Hematopoietic multipotent progenitor cell treated with erythropoietin and hydrocortisone succinate and interleukin-3 and kit ligand, for 8 days (in vitro differentiated cells): ENCODE measurements around the gene PLB1.

ENCODE experiments used
- DNase-seq: peaks from one replicate; pipeline ENCODE4 v3.0.0-alpha.2; 2015

The PLB1 gene

GRCh38 chr2:28592481-28592880 lies 96.6 kb downstream of the PLB1 start:
- no peak for DNase-seq

DNA sequence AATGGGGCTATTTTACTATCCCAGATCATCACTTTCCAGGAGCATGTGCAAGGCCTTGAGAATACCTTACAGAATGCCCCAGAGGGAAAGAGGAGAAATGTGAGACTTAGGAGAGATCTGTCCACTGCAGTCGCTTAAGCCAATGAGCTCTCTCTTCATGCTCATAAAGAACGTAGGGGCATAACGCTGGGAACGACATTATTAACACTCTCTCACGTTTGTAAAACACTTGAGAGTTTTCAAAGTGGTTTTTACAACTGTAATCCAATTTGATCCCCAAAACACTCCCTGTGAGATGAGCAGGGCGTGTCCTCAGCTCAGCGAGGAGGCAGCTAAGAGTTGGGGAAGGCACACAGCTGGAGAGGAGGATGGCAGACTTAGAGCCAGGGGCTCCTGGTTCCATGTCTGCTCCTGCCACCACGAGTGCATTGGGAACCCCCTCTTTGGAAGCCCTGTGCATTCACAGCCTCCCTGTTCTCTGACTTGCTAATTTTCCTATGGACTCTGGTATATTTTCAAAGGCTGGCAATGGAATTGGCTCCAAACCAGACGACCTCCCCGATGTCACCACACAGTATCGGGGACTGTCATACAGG lies 97.4 kb downstream of the PLB1 start:
- DNase-seq: no peak

- DNase-seq: no peak
Observed at GRCh38 chr2:28594000-28594331, 98.1 kb downstream of the PLB1 start.

GRCh38 chr2:28594332-28595108 lies 98.7 kb downstream of the PLB1 start:
- DNase-seq: peak; percentile 78

DNA sequence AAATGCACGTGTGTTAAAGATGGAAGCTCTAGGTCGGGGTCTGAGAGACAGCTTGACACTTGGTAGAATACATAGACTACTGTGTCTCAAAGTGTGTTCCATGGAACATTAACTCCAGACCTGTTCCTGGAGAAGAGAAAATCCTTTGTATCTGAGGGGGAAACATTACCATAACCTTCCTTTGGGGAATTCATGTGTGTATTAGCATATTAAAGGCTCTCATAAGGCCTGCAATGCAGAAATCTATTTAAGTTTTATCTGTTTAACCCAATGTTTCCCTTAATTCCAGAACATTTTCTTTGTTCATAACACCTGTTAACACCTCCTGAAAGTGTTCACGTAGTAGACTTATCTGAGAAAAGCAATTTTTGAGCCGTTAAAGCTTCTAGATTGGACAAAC lies 99.5 kb downstream of the PLB1 start:
- DNase-seq: no peak

GRCh38 chr2:28598484-28598883 lies 102.6 kb downstream of the PLB1 start:
- DNase-seq: no peak

- no peak for DNase-seq
Observed at GRCh38 chr2:28600181-28600580, 104.3 kb downstream of the PLB1 start.

- no peak for DNase-seq
Observed at GRCh38 chr2:28601616-28602015, 105.8 kb downstream of the PLB1 start.

DNA sequence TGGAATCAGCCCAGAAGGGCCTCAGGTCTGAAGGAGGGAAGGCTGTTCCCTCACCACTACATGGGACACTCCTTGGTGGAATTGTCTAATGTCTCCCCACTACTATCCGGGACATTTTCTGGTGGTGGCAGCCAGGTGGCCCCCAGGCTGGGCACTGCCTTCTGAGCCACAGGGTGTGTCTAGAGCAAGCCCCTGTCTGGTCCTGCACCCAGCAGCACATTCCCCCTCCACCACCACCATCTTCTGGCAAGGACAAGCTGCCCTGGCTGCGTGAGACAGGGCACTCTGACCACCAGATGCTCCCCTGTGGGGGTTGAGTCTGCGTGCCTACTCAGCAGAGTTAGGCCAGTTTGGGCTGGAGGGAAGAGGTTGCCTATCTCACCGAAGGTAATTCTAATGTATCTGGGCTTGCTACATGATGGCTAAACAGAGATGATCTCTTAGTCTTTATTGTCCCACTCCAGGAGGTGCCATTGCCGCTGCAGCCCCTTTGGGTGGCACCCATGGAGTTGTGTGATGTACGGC lies 106.3 kb downstream of the PLB1 start:
- no peak for DNase-seq

- DNase-seq: no peak
Observed at GRCh38 chr2:28602751-28603639, 107.1 kb downstream of the PLB1 start.

DNA sequence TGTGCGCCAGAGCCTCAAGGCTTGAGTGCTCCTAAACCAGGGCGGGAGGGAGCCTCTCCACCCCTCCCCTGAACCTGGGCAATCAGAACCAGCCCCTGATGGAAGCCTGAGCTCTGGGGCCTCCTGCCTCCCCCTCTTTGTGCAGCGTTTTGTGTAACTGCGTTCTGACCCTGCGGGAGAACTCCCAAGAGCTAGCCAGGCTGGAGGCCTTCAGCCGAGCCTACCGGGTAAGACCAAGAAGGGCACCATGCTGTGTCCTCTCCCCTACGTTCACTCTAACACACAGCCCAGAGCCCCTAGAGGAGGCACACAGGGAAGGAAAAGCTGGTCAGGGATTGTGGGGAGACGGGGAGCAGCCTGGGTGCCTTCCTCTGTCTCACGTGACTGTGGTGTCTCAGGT lies 108.0 kb downstream of the PLB1 start:
- DNase-seq: no peak

DNA sequence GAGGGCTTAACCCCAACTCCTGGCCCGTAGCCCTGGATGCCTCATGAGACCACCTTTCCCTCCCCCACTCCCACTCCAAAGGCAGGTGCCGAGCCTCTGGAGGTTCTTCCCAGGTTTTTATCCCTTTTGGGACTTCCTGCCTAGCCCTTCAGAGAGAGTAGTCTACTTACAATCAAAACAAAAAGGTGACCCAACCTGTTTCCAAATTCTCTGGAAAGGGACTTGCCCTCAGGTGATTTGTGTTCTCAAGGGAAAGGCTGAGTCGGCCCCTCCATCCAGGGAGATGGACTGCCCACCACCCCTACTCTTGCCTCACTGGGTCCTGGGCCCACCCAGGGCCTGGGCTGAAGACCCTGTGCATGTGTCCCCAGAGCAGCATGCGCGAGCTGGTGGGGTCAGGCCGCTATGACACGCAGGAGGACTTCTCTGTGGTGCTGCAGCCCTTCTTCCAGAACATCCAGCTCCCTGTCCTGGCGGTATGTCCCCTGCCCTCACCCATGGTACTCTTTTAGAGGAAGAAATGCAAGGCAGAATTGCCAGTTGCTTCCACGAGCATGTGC lies 108.5 kb downstream of the PLB1 start:
- DNase-seq: no peak

DNA sequence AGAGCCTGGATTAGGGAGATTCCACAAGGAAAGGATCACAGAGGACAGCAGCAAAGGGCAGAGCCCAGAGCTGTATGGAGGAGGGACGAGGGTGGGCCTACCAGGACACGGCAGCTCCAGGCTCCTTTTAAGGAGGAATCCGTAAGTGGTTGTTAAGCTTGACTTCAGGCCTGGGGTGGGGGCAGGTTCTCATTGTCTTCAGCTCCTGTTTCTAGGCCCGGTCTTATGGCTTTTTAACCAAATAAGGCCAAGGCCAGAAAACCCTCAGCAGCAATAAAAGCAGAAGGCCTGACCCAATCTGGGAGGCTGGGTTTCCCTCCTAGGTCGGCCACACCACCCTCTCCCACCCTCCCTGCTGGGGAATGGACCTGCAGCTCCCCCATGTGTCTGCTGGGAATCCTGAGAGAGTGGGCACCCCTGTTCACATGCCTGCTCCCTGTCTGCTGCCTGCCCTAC lies 111.2 kb downstream of the PLB1 start:
- DNase-seq: no peak

GRCh38 chr2:28607730-28608499 lies 112.1 kb downstream of the PLB1 start:
- no peak for DNase-seq

DNA sequence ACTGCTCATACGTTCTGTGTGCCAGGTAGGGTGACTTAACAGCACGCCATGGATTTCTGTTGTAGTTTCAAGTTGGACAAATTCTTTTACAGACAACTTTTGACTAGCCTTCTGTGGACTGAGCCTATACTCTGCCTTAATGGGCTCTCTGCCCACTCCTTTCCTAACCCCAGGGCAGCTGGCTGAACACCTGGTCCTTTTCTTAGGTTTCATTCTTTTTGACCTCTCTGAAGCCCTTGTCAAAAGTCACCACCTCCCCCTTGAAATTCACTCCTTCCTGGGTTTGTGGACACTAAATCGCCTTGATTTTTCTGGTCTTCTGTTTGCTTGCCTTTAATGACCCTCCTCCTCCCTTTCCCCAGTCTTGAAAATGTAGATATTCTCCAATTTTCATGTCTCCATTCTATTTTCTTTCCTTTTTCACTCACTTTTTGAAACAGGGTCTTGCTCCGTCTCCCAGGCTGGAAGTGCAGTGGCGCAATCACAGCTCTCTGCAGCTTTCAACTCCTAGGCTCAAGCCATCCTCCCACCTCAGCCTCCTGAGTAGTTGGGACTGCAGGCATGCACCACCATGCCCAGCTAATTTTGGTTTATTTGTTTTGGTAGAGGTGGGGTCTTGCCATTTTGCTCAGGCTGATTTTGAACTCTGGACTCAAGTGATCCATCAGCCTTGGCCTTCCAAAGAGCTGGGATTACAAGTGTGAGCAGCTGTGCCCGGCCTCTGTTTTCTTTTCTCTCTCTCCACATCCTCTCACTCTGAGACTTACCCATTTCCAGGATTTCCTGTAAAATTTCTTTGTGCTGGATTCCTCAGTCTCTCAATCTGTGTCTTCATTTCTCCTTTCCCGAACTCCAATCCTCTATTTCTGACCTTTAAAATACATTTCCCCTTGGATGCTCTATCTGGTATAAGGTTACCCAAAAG lies 112.9 kb downstream of the PLB1 start:
- DNase-seq: no peak

DNA sequence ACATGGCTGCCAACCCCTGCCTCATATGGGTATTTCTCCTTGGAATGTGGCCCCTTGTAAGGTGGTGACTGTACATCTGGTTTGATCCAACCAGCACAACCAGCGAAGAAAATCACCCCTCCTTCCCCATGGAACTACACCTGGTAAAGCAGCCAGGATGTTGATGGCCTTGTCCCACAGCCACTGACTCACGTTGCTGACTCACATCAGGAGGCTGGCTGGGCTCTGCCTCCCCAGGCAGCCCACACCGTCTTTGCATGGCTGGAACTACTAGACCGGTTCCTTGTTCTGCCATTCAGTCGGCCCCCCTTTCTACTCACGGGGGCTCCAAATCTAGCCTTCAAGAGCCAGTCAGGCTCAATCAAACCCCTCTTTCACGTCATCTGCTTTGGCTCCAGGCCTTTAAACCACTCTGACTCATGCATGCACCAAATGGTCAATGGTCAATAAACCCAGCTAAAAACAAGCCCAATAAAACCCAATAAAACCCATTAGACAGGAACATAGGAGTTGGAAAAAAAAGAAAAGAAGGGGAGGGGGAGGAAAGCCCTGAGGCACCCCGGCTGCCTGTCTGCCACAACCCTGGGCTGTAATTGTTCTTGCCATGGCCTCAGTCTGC lies 114.8 kb downstream of the PLB1 start:
- DNase-seq: no peak

GRCh38 chr2:28612131-28612812 lies 116.4 kb downstream of the PLB1 start:
- no peak for DNase-seq

- no peak for DNase-seq
Observed at GRCh38 chr2:28613186-28613585, 117.3 kb downstream of the PLB1 start.

GRCh38 chr2:28613633-28614501 lies 118.0 kb downstream of the PLB1 start:
- no peak for DNase-seq
